GM10266 (cell line): Measurements from ENCODE around the gene EPHA10.

Source experiments
- DNase-seq: peaks from one replicate; pipeline ENCODE4 v3.0.0; 2012; ENCODE audit errors: extremely low spot score
- CTCF ChIP-seq: IDR thresholded peaks from 2 replicates; pipeline ENCODE4 v1.5.1; 2012; ENCODE audit warnings: mild to moderate bottlenecking, low read depth; ENCODE audit not compliant: control insufficient read depth, insufficient read depth; ENCODE audit errors: missing control alignments

Gene EPHA10

GRCh38 chr1:37704966-37705365, 60.0 kb downstream of the EPHA10 start:
- no peak for TF ChIP-seq CTCF
- no peak for DNase-seq

- no peak for TF ChIP-seq CTCF
- no peak for DNase-seq
These were observed 61.9 kb downstream of the EPHA10 start for GRCh38 chr1:37703061-37703460.

GRCh38 chr1:37701051-37701450, 63.9 kb downstream of the EPHA10 start:
- no peak for TF ChIP-seq CTCF
- DNase-seq: no peak

GRCh38 chr1:37699147-37699546, 65.8 kb downstream of the EPHA10 start:
- no peak for TF ChIP-seq CTCF
- DNase-seq: no peak

- no peak for DNase-seq
- TF ChIP-seq CTCF: no peak
These were observed 67.2 kb downstream of the EPHA10 start for GRCh38 chr1:37697737-37698136.

GRCh38 chr1:37697090-37697489, 67.8 kb downstream of the EPHA10 start:
- DNase-seq: no peak
- TF ChIP-seq CTCF: no peak

GRCh38 chr1:37692834-37693175, 72.1 kb downstream of the EPHA10 start:
- no peak for DNase-seq
- no peak for TF ChIP-seq CTCF
